Colonic mucosa (tissue), 4 donors: ENCODE data around the gene SLC46A3. TPM values are rescaled to one million over a fixed set of nuclear protein-coding genes. Genes with fewer than 3 reads are reported as not detected.

Experiments used
- DNase-seq: peaks from one replicate; pipeline ENCODE4 v3.0.0-alpha.2; 2020
- H3K27ac ChIP-seq: fragments of 200-600 bp; one replicate; pipeline ENCODE4 v1.8.0; 2021
- H3K27me3 ChIP-seq: fragments of 200-600 bp; one replicate; pipeline ENCODE4 v1.8.0; 2021
- H3K36me3 ChIP-seq: fragments of 200-600 bp; one replicate; pipeline ENCODE4 v1.8.0; 2021
- H3K4me1 ChIP-seq: fragments of 200-600 bp; one replicate; pipeline ENCODE4 v1.8.0; 2021; ENCODE audit warnings: mild to moderate bottlenecking
- H3K4me3 ChIP-seq: fragments of 200-600 bp; one replicate; pipeline ENCODE4 v1.8.0; 2021
- H3K9ac ChIP-seq, 2 donors: one replicate each; pipeline ENCODE4 v1.7.0; 2013; ENCODE audit warnings: control low read depth in 2 of 2, low read depth in 2 of 2, low read length in 2 of 2
- H3K9me3 ChIP-seq: fragments of 200-600 bp; one replicate; pipeline ENCODE4 v1.8.0; 2021
- intact Hi-C: fragments of 100-400 bp; cut with DNase I; formaldehyde crosslinking; loops from one replicate; pipeline ENCODE4 v1.14.1; 2022
- total RNA-seq, 2 donors: library from RNA; stranded (reverse); fragmentation: NEBNext Ultra II Directional in 1 of 2; extraction: Animal tissue kit (Norgen Biotek cat#: 25700) in 1 of 2; gene quantifications; one replicate each; pipeline ENCODE4 v1.2.1, GENCODE V29; 2021
- TF ChIP-seq, protein P1 (sequence below): fragments of 200-600 bp; IDR thresholded peaks from one replicate; pipeline ENCODE4 v1.8.0; 2022; ENCODE audit warnings: antibody characterized with exemption, mild to moderate bottlenecking
- donor health status: healthy.
- donor health status: DM: no; HTN: no; CAD: no.
- donor health status: DM: no; HTN: no; CAD: no.

Gene SLC46A3, protein sequence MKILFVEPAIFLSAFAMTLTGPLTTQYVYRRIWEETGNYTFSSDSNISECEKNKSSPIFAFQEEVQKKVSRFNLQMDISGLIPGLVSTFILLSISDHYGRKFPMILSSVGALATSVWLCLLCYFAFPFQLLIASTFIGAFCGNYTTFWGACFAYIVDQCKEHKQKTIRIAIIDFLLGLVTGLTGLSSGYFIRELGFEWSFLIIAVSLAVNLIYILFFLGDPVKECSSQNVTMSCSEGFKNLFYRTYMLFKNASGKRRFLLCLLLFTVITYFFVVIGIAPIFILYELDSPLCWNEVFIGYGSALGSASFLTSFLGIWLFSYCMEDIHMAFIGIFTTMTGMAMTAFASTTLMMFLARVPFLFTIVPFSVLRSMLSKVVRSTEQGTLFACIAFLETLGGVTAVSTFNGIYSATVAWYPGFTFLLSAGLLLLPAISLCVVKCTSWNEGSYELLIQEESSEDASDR
- total RNA-seq, result 10 to 100 TPM; 30.5 to 45.8 TPM

DNA sequence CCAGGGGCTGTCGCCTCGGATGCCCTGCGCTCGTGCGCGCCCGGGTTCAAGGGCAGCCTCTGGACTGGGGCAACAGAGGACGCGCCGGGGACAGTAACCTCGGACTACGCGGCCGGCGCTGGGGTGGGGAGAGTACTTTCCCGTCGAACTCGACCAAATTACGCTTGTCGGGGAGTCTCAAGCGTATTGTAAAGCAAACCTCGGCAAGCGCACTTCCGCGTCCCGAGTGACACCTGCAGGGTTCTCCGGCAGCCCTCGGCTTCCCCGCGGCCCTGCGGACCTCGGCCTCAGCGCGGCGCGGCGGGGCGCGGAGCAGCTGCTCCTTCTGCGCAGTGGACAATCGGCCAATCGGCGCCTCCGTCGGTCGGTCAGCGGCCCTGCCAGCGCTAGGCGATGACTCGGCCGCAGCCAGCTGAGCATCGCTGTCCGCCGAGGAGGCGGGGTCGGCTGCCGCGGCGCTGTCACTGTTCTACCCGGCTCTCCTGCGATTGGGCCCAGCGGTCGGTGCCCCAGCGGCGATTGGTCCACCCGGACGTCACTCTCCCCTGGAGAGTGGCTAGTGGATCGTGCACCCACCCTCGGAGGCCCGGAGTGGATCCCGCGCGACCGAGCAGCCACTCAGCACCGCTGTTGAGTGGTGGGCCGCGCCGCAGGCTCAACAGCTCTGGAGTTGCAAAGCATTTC lies at the start of gene SLC46A3:
Gene SLC46A3, minus strand, starts transcription at position 428 of the 684 bp plus-strand sequence. CDS start 972 bp downstream, outside the sequence.
- TF ChIP-seq, protein P1, sequence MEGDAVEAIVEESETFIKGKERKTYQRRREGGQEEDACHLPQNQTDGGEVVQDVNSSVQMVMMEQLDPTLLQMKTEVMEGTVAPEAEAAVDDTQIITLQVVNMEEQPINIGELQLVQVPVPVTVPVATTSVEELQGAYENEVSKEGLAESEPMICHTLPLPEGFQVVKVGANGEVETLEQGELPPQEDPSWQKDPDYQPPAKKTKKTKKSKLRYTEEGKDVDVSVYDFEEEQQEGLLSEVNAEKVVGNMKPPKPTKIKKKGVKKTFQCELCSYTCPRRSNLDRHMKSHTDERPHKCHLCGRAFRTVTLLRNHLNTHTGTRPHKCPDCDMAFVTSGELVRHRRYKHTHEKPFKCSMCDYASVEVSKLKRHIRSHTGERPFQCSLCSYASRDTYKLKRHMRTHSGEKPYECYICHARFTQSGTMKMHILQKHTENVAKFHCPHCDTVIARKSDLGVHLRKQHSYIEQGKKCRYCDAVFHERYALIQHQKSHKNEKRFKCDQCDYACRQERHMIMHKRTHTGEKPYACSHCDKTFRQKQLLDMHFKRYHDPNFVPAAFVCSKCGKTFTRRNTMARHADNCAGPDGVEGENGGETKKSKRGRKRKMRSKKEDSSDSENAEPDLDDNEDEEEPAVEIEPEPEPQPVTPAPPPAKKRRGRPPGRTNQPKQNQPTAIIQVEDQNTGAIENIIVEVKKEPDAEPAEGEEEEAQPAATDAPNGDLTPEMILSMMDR, result no peak
- H3K27me3 ChIP-seq, result no peaks in the 10 kb centered on the region
- peak; percentile 98 for DNase-seq
- intact Hi-C loops, result no loop called here
- no peaks in the 10 kb centered on the region for H3K4me1 ChIP-seq
- H3K9me3 ChIP-seq, result no peaks in the 10 kb centered on the region
- peak within 1 kb of the TSS; percentile 61 for H3K4me3 ChIP-seq
- H3K36me3 ChIP-seq, result no peaks in the 10 kb centered on the region
- peak within 1 kb of the TSS; percentile 94 for H3K27ac ChIP-seq
- H3K9ac ChIP-seq, result peak within 1 kb of the TSS; percentile 77 to 89

DNA sequence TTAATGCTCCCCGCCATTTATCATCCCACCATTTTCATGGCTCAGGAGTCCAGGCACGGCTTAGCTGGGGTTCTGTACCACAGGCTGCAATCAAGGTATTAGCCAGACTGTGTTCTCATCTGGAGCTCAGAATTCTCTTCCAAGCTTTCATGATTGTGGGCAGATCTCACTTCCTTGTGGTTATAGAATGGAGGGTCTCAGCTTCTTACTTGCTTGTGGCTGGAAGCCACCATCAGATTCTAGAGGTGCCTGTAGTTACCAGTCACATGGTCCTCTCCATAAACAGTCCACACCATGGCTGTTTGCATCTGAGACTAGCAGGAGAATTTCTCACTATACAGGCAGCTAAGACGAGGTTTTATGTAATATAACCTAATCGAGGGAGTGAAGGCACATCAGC lies 45.1 kb upstream of the SLC46A3 start:
- no peaks in the 10 kb centered on the region for H3K36me3 ChIP-seq
- intact Hi-C loops, result no loop called here
- no peaks in the 10 kb centered on the region for H3K4me1 ChIP-seq
- TF ChIP-seq, protein P1, result no peak
- H3K4me3 ChIP-seq, result no peak overlapping the region
- no peak overlapping the region for H3K9ac ChIP-seq
- H3K27ac ChIP-seq, result no peak overlapping the region
- H3K27me3 ChIP-seq, result no peaks in the 10 kb centered on the region
- no peak for DNase-seq
- H3K9me3 ChIP-seq, result no peaks in the 10 kb centered on the region

DNA sequence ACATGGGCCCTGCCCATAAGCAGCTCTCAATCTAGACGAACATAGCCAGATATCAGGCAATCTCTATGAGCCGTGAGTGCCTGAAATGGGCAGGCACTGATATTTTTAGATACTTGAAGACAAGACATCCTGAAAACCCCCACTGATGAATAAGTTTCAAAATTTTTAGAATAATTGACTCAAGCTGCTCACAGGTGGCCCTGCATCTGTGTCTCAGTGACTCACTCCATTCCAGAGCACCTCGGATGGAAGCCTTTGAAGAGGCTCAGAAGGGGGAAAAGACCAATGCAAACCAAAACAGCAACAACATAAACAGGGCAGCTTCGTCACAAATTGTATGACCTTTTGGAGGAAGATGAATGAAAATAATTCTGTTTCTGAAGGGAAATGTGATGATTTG lies 42.8 kb upstream of the SLC46A3 start:
- Histone ChIP-seq H3K9me3 (no peaks in the 10 kb centered on the region), H3K27me3 (no peaks in the 10 kb centered on the region), H3K27ac (no peak overlapping the region), H3K4me1 (no peaks in the 10 kb centered on the region), H3K4me3 (no peak overlapping the region), H3K36me3 (no peaks in the 10 kb centered on the region), H3K9ac (no peak overlapping the region)
- intact Hi-C loops, result no loop called here
- no peak for DNase-seq
- TF ChIP-seq, protein P1, result no peak

DNA sequence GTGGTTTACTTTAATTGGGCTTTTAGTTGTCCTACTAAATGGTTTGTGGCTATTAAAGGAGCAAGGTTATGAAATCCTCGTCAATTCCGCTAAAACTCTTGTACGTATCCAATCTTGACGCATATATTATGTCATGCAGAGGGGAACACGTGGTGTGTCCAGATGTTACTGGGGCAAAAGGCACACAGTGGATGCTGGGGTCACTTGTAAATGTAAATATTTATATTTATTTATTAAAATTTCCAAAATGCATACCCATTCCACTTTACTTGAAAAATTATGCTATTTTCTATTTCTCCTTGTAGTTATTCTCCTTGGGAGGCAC lies 36.7 kb upstream of the SLC46A3 start:
- H3K9ac ChIP-seq, result no peak overlapping the region
- no peaks in the 10 kb centered on the region for H3K27me3 ChIP-seq
- no peaks in the 10 kb centered on the region for H3K4me1 ChIP-seq
- H3K4me3 ChIP-seq, result no peak overlapping the region
- peak overlapping the region; percentile 27 for H3K27ac ChIP-seq
- TF ChIP-seq, protein P1, result no peak
- no peak for DNase-seq
- H3K9me3 ChIP-seq, result no peaks in the 10 kb centered on the region
- intact Hi-C loops, result no loop called here
- H3K36me3 ChIP-seq, result no peaks in the 10 kb centered on the region

DNA sequence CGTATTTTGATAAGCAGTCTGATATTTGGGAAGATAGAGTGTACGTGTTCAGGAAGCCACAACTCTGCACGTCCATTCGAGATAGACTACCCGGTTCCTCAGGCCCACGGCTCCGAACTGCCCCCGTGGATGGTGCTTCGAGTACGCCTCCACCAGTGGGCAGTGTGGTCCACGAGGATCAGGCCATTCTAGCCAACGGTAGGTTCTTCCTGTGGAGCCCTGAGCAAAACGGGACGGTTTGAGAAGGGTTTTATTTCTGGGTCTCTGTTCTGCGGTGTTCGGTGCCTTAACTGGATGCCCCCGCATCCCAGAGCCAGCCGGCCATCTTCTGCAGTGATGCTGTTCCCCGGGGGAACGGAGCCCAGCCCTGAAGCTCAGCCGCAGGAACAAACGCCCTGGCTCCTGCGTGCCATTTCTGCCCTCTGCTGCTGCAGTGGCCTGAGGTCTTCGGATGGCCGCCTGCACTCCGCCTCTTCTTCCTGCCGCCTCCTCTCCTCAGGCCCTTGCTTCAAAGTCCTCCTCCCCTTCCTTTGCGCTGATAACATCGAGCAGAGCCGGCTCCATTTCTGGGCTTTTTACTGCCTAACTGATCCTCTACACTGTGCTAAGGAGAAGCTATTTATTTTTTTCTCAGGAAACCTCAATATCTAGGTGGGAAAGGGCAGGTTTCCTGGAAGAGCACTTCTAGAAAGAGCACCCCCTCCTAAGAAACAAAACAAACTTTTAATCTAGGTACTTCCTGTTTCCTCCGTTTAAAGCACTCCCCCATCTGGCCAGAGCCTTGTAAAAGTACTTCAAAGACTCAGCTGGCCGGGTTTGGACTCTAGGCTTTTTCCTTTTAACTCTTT lies 36.2 kb upstream of the SLC46A3 start:
- peak; percentile 47 for DNase-seq

More for the DNA sequence above, 36.2 kb upstream of the SLC46A3 start:
- H3K36me3 ChIP-seq, result no peaks in the 10 kb centered on the region
- no peak overlapping the region for H3K4me3 ChIP-seq
- H3K4me1 ChIP-seq, result no peaks in the 10 kb centered on the region
- peak overlapping the region; percentile 27 for H3K27ac ChIP-seq
- intact Hi-C loops, result no loop called here
- H3K9ac ChIP-seq, result no peak overlapping the region
- H3K9me3 ChIP-seq, result no peaks in the 10 kb centered on the region
- no peaks in the 10 kb centered on the region for H3K27me3 ChIP-seq
- TF ChIP-seq, protein P1, result no peak
